Left cardiac atrium (tissue), 4 donors: ENCODE results near the gene IQGAP2. TPM values are rescaled to one million over a fixed set of nuclear protein-coding genes. Genes with fewer than 3 reads are reported as not detected.

Source experiments
- ATAC-seq, 2 donors: fragments of 200-7000 bp; cut with Tn5 transposase; one replicate each; pipeline ENCODE4 v1.9.1; 2020; ENCODE audit warnings: mild to moderate bottlenecking in 2 of 2, moderate library complexity in 2 of 2
- DNase-seq: peaks from one replicate; pipeline ENCODE4 v3.0.0-alpha.2; 2020
- intact Hi-C, 2 donors: fragments of 100-400 bp; cut with DNase I; formaldehyde crosslinking; loops; one replicate each; pipeline versions ENCODE4 v1.14.1 to v1.15.1; 2022 to 2023
- total RNA-seq, 2 donors: library from RNA; stranded (reverse); fragmentation: NEBNext Ultra II Directional; extraction: Animal tissue kit (Norgen Biotek cat#: 25700); gene quantifications; one replicate each; pipeline ENCODE4 v1.2.1, GENCODE V29; 2021
- donor health status: DM: no; HTN: yes; CAD: no.
- donor health status: DM: no; HTN: yes; CAD: no; lungs with severe emphysema.
- donor health status: DM: yes; HTN: yes; CAD: no.
- donor health status: Dilated cardiomyopathy.

IQGAP2 gene
- total RNA-seq, 2 donors from 2014 or later, result 6.9 to 11.6 TPM

DNA sequence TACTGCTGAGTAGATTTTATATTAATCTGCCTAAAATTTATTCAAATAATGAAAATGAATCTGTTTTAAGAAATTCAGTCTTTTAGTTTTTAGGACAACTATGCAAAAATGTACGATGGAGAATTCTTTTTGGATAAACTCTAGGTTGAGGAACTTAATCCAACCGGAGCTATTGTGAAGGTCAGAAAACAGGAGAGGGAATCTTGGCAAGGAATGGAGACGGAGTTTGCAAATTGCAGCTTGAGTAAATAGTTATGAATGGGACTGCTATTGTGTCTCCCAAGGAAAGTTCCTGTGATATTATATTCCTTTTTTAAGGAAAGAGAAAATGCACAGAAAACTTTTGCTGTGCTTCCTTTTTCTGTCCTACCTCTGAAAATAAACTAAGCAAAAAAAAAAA lies 67.9 kb downstream of the IQGAP2 start:
- DNase-seq (no peak), ATAC-seq (no peak)
- intact Hi-C loops, result no loop called here

DNA sequence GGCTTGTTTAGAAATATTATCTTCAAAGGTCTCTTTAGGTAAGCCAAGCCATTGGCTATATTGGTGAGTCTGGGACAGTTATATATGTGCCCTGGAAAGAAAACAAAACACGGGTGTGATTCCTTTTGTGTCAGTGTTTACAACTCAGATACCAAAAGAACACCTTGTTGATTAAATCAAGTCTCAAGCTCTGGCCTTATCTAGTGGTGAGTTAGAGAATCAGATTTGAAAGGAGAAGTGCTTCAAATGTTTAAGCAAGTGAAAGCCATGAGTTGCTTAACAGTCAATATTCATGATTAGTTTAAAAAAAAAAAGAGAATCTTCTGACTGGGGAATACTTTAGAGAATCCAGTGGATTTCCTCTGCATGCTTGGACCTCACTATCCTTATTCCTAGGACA lies 68.3 kb downstream of the IQGAP2 start:
- DNase-seq, result no peak
- no peak for ATAC-seq
- intact Hi-C loops, result no loop called here

DNA sequence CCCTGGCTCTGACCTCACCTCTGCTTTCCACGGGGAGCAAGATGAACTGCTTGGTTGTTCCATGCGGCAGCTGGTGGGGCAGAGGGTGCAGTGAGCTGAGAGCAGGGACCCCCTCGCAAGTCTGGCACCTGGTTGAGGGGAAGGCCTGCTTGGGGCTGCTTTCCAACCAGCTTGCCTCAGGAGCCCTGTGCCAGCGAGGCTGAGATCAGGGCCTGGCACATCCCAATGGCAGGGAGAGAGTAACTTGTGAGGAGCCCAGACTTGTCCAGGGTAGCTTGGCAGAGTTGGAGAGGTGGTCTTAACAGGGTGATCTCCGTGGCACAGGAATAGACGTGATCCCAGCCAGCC lies 68.9 kb downstream of the IQGAP2 start:
- intact Hi-C loops, result no loop called here
- DNase-seq, result no peak
- ATAC-seq, result no peak

DNA sequence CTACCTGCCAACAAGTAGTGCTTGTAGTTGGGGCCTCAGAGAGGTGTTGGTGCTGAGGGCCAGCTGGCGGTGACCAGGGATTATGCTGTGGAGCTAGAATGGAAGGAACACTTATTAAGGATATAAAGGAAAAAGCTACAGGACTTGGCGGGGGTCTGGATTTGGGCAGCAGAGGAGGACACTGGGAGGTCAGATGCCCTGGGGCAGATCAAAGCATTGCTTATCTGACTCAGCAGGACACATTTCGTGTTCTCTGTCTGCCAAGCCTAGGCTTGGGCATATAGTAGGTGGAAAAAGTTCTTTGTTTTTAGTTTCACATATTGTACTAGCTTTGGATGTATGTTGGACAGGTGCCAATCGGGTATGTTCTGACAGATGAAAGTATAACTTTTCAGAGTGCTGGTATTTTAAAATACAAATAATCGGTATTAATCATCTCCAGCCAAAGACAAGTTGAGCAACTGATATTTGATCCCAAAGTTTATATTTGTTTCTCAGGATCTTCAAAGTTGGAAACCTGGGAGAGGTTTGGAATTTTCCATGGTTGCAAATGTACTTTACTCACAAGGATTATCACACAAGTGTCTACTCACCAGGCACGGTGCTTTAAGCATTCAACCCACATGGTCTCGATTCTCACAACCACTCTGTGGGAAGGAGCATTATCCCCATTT lies 69.4 kb downstream of the IQGAP2 start:
- intact Hi-C loops, result no loop called here
- ATAC-seq (no peak), DNase-seq (no peak)

DNA sequence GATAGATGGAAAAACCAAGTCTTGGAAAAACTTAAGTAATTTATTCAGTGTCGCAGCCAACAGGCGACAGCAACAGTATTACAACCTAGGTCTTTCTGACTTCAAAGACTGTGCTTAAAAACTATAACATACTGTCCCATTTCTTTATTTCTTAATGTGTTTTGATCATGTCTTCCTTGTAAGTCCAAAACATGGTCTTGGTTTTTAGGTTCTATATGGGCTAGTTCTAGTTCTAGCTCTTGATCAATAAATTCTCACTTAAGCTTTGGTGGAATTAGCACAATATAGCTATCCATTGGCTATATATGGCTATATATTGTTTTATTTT lies 69.9 kb downstream of the IQGAP2 start:
- DNase-seq (no peak), ATAC-seq (no peak)
- intact Hi-C loops, result no loop called here

DNA sequence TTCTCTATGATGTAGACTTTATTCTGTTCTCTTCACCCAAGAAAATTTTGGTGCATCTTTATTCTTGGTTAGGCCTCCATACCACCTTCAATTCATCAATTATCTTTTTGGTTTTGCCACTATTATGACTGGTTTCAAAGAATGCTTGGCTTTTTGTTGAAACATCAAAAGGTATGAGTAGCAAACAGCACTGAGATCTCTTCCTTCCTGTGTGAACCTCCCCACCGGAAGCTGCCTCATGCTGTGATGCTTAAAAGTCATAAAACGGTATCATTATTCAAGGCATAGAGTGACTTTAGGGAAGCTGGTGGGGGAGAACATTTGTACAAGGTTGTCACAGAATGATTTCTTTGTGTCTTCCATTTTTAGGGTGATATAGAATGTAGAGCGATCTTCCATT lies 70.6 kb downstream of the IQGAP2 start:
- intact Hi-C loops, result no loop called here
- ATAC-seq, result peak in 1 of 2 donors; percentile 27
- DNase-seq, result no peak

DNA sequence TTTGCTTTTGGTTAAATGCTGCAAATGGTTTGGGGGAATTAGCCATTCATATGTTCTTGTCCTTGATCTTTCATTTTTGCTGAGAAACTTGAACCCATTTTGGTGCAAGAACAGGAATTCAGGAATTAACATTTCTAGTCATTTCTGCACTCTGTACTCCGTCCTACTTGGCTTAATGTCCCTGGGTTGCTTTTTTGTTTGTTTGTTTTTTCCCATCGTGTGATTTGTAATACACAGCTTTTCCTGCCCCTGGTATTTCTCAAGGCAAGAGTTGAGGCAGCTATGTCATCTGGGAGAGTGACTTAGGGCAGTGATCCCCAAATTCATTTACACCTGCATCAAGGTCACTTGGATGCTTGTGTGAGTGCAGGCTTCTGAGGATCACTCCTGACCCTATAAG lies 71.3 kb downstream of the IQGAP2 start:
- no peak for DNase-seq
- ATAC-seq, result no peak
- intact Hi-C loops, result no loop called here

DNA sequence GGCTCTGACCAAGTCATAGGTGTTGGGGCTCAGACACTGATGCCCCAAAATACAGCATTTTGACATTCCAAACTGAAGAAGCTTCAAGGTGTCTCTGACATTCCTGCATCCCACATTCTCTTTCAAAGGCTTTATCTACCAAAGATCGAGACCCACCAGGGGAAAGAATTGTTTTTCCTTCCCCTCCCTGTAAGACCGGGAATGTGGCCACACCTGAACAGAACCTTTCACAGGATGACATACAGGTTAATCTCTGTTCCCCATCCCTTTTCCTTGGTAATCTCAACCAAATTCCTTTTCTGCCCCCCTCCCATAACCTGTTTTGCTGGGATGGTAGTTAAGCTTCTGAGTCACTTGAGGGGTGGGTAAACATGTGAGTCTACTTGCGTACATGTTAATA lies 72.3 kb downstream of the IQGAP2 start:
- DNase-seq (no peak), ATAC-seq (no peak)
- intact Hi-C loops, result no loop called here

DNA sequence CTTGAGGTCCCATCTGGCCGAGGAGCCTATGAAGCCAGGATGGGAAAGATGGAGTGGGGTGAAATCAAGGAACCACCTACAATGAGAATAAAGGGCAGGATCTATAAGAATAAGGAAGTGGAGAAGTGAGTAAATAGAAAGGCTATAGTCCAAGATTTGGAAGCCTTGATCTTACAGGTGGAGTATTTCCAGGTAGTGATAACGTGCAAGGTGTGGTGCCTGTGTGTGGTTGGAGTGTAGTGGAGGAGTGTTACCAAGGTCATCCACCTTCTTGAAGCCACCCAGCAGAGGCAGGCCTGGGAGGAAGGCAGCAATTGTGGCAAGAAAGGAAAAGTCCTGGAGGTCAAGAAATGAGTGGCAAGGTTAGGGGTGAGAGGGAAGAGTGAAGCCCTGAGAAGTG lies 72.9 kb downstream of the IQGAP2 start:
- intact Hi-C loops, result no loop called here
- no peak for ATAC-seq
- DNase-seq, result no peak

DNA sequence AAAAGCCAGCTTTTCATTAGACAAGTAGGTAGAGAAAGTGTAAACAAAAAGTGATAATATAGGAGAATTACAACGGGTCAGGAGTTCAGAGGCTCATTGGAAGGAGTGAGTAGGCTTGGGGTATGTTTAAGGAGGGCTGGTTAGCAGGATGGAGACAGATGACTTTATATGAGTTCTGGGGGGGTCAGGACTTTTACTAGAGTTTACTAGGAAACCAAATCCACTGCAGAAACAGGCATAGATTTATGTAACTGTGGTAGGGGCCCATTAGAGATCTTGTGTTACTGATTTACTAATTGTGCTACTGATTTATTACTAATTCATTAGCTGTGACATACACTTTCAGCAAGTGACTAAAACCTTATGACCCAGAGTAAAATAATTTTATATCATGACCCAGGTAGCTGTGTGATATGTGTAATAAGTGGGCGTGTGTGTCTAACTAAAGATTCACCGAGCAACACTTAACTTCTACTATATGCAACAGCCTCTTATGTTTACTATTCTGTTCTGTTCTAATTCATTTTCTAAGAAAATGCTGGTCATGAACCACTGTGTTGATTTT lies 73.5 kb downstream of the IQGAP2 start:
- DNase-seq (no peak), ATAC-seq (no peak)
- intact Hi-C loops, result no loop called here

DNA sequence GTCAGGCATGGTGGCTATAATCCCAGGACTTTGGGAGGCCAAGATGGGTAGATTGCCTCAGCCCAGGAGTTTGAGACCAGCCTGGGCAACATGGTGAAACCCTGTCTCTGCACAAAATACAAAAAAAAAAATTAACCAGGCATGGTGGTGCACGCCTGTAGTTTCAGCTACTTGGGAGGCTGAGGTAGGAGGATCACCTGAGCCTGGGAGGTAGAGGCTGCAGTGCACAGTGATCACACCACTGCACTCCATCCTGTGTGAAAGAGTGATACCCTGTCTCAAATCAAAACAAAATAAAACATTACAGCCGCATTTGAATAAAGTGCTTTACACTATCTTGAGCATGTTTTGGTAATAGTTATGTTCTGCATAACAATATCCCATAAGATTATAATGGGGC lies 74.0 kb downstream of the IQGAP2 start:
- DNase-seq (no peak), ATAC-seq (no peak)
- intact Hi-C loops, result no loop called here

DNA sequence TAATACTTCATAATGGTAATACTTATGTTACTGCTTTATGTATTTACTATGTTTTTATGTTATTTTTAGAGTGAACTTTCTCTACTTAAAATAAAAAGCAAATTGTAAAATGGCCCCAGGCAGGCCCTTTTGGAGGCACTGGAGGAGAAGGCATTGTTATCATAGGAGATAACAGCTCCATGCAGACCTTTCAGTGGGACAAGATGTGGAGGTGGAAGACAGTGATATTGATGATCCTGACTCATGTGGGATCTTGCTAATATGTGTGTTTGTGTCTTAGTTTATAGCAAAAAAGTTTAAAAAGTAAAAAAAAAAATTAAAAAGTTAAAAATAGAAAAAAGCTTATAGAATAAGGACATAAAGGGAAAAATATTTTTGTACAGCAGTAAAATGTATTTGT lies 74.5 kb downstream of the IQGAP2 start:
- ATAC-seq (no peak), DNase-seq (no peak)
- intact Hi-C loops, result no loop called here

DNA sequence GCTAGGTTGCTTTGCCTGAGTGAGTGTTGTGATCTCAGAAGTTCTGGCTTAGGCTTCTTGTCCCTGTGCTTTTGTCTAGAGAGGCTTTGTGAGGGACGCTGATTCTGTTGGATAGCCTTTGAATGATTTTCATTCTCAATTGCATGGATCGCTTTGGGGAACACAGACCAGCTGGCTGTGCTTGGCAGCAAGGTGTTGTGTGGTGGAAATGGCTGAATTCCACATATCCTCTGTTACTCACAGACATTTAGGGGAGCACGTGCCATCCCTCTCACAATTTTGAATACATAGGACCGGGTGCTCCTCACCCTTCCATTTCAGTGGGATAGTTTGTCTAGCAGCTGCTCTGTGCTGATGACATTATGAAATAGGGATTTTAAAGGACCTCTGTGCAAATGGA lies 76.2 kb downstream of the IQGAP2 start:
- intact Hi-C loops, result no loop called here
- DNase-seq (no peak), ATAC-seq (no peak)

DNA sequence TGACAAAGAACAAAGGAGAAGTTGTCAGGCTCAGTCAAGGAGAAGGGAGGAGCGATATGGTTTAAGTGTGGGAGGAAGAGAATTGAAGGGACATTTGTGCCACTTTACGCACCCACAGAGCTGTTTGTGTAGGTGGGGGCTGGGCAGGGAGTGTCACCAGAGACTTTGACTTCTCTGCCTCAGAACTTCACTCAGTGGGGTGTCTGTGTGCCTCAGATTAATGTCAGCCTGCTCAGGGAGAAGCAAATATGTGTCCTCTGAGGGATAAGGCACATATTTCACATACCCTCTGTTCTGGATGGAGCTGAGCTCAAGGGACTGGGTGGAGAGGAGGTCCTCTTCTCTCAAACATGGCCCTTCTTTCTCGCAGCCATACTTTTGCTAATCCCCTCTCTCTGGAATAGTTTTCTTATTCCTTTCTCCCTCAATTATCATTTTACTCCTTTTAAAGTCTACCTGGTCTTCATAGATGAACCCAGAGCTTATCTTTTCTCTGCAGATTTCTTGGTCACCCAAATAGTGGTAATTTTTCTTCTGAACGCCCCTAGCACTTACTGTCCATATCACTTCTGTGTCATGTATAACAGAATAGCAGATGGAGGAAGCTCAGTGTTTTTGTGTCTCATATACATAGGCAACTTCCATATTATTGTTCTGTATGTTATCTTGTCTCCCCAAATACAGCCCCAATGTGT lies 77.0 kb downstream of the IQGAP2 start:
- DNase-seq, result no peak
- ATAC-seq, result peak in 1 of 2 donors; percentile 23
- intact Hi-C loops, result no loop called here

DNA sequence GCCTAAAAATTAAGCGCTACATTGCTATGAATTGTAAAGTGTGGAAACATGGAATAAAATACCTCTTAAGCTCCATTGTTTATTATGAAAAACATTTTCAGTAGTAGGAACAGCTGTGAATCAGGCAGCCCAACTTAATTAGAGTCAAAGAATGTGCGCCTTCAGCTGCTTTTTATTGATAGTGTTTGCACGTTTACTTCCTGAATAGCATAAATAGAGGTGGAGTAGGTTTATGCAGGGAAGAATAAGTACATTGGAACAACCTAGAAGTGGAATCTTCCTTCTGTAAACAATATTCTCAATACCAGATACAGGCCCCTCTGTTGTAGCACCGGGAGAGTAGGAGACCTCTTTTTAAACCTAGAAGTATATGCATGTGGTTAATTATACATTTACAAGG lies 79.9 kb downstream of the IQGAP2 start:
- ATAC-seq, result no peak
- no peak for DNase-seq
- intact Hi-C loops, result no loop called here

DNA sequence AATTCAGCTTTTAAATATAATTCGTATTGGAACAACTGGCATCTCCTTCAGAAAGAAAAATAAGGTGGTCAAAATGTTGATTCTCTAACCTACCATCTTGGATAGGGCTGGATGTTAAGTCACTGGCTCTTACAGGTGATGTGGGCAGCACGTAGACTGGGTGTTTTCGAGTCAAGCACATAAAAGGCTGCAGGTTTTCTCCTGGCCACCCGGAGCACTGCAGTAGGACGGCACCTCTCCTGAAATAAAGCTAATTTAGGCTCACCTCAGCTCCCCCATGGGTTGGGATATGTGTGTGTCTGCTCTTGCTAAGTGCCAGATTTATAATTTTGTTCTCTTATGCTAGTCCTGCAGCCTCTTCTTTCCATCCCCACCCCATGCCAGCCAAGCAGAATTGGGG lies 80.3 kb downstream of the IQGAP2 start:
- ATAC-seq, result no peak
- intact Hi-C loops, result no loop called here
- DNase-seq, result no peak

DNA sequence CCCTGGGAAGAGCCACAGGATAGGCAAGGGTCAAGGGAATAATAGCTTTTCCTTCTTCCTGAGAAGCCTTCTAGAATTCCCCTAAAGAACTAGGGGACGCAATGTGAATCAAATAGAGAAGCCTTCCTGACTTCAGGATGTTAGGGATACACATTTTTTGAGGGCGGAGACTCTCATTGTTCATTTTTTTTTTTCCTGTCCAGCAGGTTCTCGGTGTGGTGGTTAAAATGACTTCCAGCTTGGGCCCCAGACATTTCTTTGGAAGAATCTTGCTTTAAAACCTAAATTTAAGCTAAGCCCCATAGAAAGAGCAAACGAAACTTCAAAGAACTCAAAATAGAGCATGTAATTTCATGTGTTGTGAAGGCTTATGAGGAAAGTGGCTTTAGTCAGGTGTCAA lies 80.8 kb downstream of the IQGAP2 start:
- intact Hi-C loops, result no loop called here
- ATAC-seq (no peak), DNase-seq (no peak)

DNA sequence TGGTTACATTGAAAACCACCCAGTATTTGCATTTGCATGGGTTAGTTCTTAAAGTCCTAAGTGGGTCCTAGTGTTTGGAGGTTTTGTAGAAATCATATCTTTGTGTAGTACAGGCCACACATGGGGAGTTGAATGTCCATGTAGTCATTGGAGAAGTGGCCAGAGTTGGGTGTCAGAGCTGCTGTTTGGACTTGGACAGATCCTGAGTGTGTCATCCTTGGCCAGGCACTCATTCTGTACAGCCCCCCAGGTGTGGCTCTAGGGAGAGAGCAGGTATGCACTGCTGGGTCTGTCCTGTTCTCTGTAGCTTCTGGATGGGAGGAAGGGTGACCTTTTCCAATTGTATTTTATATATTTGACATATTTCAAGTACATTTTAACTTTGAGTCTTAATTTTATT lies 82.4 kb downstream of the IQGAP2 start:
- DNase-seq (no peak), ATAC-seq (no peak)
- intact Hi-C loops, result no loop called here

DNA sequence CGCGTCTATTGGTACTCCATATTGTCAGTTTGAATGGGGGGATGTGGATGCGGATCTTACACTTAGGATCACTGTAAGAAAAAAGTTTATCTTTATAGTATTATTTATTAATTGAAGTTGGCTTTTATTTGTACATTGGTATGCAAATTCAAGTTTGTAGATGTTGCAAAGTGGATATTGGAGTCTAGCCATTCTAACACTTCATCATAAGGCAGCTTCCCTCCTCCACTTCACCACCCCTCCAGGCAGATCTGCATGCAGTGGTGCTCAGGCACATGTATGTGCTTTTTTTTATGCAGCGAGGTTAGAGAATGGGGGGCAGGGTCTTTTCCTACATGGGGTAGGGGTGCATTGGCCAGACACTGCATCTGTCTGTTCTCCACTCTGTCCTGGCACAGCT lies 84.3 kb downstream of the IQGAP2 start:
- ATAC-seq, result no peak

DNA sequence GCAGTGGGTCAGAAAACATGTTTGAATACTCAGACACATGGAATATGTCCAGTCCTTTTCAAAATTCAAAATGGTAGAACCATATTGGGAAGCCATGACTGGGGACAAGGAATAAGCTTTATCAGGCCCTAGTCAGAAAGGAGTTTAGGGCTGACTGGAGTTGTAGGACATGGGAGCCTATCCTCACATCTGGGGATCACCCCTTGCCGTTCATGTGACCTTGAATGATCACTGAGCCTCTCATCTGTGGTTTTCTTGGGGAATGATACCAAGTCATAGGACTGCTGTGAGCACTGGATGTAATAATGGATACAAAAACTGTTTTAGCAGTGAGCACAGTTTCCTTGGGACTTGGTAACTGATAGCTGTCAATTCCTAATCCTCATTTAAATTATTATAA lies 84.7 kb downstream of the IQGAP2 start:
- DNase-seq, result no peak
- intact Hi-C loops, result no loop called here
- no peak for ATAC-seq

More for the DNA sequence above, 84.3 kb downstream of the IQGAP2 start:
- no peak for DNase-seq
- intact Hi-C loops, result no loop called here

DNA sequence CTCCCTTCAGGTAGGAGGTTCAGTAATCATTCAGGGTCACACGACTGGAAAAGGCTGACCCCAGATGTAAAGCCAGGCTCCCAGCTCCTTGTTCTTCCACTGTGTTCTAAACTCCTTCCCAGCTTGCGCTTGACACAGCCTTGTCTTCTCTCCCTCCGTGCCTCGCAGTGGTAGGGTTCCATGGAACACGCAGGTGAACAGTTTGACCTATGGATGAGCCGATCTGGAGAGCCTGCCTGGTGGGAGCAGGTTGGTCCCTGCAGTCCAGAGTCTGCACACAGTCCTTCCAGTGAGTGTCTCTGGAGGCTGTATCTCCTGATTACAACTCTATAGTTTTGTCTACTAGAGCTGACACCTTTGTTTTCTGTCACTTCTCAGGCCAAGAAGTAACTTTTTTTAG lies 85.9 kb downstream of the IQGAP2 start:
- DNase-seq (no peak), ATAC-seq (no peak)
- intact Hi-C loops, result no loop called here
